ENCODE data around the gene EMX2. TPM values are rescaled to one million over a fixed set of nuclear protein-coding genes. Genes with fewer than 3 reads are reported as not detected.

Gene EMX2
- total and polyA plus RNA-seq, 8 donors: 0.17 to 1.4 (median 0.33) TPM; not detected in 2

- no peak for ATAC-seq
- H3K4me1 ChIP-seq: peaks cover 17 to 34% of the 10 kb centered on the region in 2 donors
- intact Hi-C loops (cut with DNase I): no loop called here
Observed at GRCh38 chr10:117547016-117547715, 4.6 kb downstream of the EMX2 start.

DNA sequence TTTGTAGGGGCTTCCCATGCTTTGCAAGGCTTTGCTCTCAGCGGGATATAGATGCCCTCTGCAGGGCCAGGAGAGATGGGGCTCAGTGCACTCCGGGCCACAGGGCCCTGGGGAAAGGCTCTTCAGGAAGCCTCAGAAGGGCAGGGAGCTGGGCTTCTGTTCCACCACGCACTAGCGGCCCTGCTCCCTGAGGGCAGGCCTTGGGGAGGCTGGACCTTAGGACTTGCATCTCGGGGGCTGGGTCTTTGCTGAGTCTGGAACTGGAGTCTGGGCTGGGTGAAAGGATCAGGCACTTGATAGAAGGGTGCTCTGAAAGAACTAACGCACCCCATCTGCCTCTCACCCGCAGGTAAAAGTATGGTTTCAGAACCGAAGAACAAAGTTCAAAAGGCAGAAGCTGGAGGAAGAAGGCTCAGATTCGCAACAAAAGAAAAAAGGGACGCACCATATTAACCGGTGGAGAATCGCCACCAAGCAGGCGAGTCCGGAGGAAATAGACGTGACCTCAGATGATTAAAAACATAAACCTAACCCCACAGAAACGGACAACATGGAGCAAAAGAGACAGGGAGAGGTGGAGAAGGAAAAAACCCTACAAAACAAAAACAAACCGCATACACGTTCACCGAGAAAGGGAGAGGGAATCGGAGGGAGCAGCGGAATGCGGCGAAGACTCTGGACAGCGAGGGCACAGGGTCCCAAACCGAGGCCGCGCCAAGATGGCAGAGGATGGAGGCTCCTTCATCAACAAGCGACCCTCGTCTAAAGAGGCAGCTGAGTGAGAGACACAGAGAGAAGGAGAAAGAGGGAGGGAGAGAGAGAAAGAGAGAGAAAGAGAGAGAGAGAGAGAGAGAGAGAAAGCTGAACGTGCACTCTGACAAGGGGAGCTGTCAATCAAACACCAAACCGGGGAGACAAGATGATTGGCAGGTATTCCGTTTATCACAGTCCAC, 5.4 kb downstream of the EMX2 start:
- Histone ChIP-seq H3K27ac (no peak overlapping the region), H3K27me3 (peaks cover 100% of the 10 kb centered on the region in 2 donors), H3K4me1 (peaks cover 17 to 33% of the 10 kb centered on the region in 2 donors), H3K4me3 (no peak overlapping the region), H3K36me3 (no peaks in the 10 kb centered on the region), H3K9me3 (no peaks in the 10 kb centered on the region)
- ATAC-seq (no peak), DNase-seq (no peak)
- TF ChIP-seq CTCF (IDR thresholded peaks at IDR 0.05): no peak
- intact Hi-C loops (cut with DNase I): no loop called here

More at GRCh38 chr10:117547016-117547715, 4.6 kb downstream of the EMX2 start:
- no peak for DNase-seq
- Histone ChIP-seq H3K36me3 (no peaks in the 10 kb centered on the region), H3K4me3 (no peak overlapping the region), H3K27ac (no peak overlapping the region), H3K27me3 (peaks cover 100% of the 10 kb centered on the region in 2 donors), H3K9me3 (no peaks in the 10 kb centered on the region)
- no peak for TF ChIP-seq CTCF (IDR thresholded peaks at IDR 0.05)

- no peak overlapping the region for H3K27ac ChIP-seq
- no peak for TF ChIP-seq CTCF (IDR thresholded peaks at IDR 0.05)
- no peaks in the 10 kb centered on the region for H3K36me3 ChIP-seq
- no peak for ATAC-seq
- H3K4me3 ChIP-seq: no peak overlapping the region
- peaks cover 100% of the 10 kb centered on the region in 2 donors for H3K27me3 ChIP-seq
- intact Hi-C loops (cut with DNase I): no loop called here
- H3K9me3 ChIP-seq: no peaks in the 10 kb centered on the region
- DNase-seq: no peak
- peaks cover 6 to 28% of the 10 kb centered on the region in 2 donors for H3K4me1 ChIP-seq
Observed at GRCh38 chr10:117549100-117549585, 6.6 kb downstream of the EMX2 start.

GRCh38 chr10:117550076-117550475, 7.5 kb downstream of the EMX2 start:
- intact Hi-C loops (cut with DNase I): no loop called here
- peaks cover 100% of the 10 kb centered on the region in 2 donors for H3K27me3 ChIP-seq
- no peak overlapping the region for H3K27ac ChIP-seq
- H3K4me1 ChIP-seq: peaks cover 0 to 18% of the 10 kb centered on the region in 2 donors
- TF ChIP-seq CTCF (IDR thresholded peaks at IDR 0.05): no peak
- no peak overlapping the region for H3K4me3 ChIP-seq
- no peak for DNase-seq
- ATAC-seq: no peak
- no peaks in the 10 kb centered on the region for H3K36me3 ChIP-seq
- H3K9me3 ChIP-seq: no peaks in the 10 kb centered on the region
